ENCODE results near the gene RAB39A. TPM values are rescaled to one million over a fixed set of nuclear protein-coding genes. Genes with fewer than 3 reads are reported as not detected.

RAB39A gene
- total RNA-seq, 2 donors from 2014 or later: 0.20 TPM; not detected in 1

DNA sequence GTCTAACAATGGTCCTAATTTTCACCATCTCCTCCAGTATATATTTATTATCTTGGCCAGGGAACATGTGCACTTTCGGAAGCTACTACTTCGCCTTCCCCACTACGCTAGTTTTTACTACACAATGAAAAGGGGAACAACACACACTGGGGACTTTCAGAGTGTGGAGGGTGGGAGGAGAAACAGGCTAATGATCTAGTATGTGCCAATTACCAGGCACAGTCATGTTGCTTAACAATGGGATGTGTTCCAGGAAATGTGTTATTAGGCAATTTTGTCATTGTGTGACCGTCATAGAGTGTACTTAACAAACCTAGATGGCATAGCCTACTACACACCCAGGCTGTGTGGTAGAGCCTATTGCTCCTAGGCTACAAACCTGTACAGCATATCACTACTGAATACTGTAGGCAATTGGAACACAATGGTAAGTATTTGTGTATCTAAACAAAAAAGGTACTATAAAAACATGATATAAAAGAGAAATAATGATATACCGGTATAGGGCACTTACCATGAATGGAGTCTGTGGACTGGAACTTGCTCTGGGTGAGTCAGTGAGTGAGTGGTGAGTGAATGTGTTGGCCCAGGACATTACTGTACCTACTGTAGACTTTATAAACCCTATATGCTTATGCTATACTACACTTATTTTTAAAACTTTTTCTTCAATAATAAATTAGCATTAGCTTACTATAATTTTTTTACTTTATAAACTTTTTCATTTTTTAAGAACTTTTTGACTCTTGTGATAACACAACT is 60.3 kb downstream of the RAB39A start:
- H3K4me1 Mint-ChIP-seq: no peaks in the 10 kb centered on the region
- no peaks in the 10 kb centered on the region for H3K9me3 ChIP-seq (ENCODE audit: control insufficient read depth, low read length, poor library complexity, severe bottlenecking)
- no peak for DNase-seq
- H3K27me3 Mint-ChIP-seq: peaks cover 14% of the 10 kb centered on the region
- H3K36me3 Mint-ChIP-seq (ENCODE audit: low read depth): peaks cover 2% of the 10 kb centered on the region
- H3K27ac Mint-ChIP-seq: no peak overlapping the region
- no peak for ATAC-seq
- H3K4me3 Mint-ChIP-seq: no peak overlapping the region

- Mint-ChIP-seq H3K27me3 (peaks cover 32% of the 10 kb centered on the region), H3K4me1 (no peaks in the 10 kb centered on the region), H3K4me3 (no peak overlapping the region), H3K27ac (no peak overlapping the region), H3K36me3 (ENCODE audit: low read depth) (peaks cover 2% of the 10 kb centered on the region)
- DNase-seq (no peak), ATAC-seq (no peak)
- H3K9me3 ChIP-seq (ENCODE audit: control insufficient read depth, low read length, poor library complexity, severe bottlenecking): no peaks in the 10 kb centered on the region
These were observed 63.7 kb downstream of the RAB39A start for GRCh38 chr11:107991868-107992414.

DNA sequence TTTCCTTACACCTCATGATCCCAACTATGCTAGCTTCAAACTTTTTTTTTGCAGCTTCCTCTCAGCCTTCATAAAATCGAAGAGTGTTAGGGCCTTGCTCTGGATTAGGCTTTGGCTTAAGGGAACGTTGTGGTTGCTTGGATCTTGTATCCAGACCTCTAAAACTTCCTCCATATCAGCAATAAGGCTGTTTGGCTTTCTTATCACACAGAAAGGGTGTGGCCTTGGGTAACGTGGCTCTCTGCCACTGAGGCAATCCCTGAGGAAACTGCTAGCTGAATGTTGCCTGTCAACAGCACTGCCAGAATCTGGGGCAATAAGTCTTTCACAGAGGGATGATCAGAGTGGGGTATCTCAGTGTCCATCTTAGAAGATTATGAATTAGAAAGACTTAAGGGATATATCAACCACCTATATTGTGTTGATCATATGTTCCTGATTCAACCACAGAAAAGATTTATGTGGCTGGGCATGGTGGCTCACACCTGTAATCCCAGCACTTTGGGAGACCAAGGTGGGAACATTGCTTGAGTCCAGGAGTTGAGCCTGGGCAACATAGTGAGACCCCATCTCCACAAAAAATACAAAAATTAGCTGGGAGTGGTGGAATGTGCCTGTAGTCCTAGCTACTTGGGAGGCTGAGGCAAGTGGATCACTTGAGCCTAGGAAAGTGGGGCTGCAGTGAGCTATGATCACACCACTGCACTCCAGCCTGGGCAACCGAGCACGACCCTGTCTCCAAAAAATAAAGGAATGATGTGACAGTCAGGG is 67.9 kb downstream of the RAB39A start:
- Mint-ChIP-seq H3K4me3 (no peak overlapping the region), H3K4me1 (peaks cover 6% of the 10 kb centered on the region), H3K27ac (no peak overlapping the region), H3K27me3 (peaks cover 33% of the 10 kb centered on the region), H3K36me3 (ENCODE audit: low read depth) (no peaks in the 10 kb centered on the region)
- no peak for ATAC-seq
- no peaks in the 10 kb centered on the region for H3K9me3 ChIP-seq (ENCODE audit: control insufficient read depth, low read length, poor library complexity, severe bottlenecking)
- DNase-seq: no peak

- H3K9me3 ChIP-seq (ENCODE audit: control insufficient read depth, low read length, poor library complexity, severe bottlenecking): no peaks in the 10 kb centered on the region
- no peak for DNase-seq
These were observed 70.5 kb downstream of the RAB39A start for GRCh38 chr11:107998761-107999160.

DNA sequence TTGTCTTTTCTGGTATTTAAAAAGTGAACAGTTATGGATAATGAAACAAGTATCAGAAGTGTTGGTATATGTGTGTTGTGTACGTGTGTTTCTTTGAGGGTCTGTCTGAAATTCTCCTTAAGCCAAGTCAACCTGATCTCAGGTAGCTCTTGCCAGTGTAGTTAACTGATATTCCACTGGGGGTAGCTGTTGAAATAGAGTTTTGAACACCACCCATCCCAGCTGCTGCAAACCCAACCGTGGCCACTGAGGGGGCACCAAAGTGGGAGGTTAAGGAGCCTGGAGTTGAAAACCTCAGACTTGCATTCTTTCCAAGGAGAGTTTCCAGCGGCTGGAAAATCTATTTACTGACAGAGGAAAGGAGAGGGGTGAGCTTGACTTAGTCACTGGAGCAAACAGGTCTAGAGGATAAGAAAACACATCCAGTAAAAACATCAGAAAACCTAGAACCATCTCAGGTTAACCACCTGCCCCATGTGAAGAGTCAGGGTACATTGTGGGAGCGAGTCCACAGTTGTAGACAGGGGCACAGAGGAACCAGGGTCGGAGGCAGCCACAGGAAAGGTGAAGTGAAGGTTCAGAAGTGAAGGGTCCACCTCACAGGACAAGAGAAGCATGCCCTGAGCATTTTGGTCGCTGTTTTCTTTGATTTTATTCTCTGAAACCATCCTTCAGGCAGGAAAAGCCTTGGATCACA is 71.7 kb downstream of the RAB39A start:
- H3K4me1 Mint-ChIP-seq: peaks cover 11% of the 10 kb centered on the region
- H3K4me3 Mint-ChIP-seq: no peak overlapping the region
- H3K27me3 Mint-ChIP-seq: peaks cover 18% of the 10 kb centered on the region
- DNase-seq (peak in 1 of 3 donors; percentile 6), ATAC-seq (peak; percentile 81)
- H3K9me3 ChIP-seq (ENCODE audit: control insufficient read depth, low read length, poor library complexity, severe bottlenecking): no peaks in the 10 kb centered on the region
- H3K36me3 Mint-ChIP-seq (ENCODE audit: low read depth): no peaks in the 10 kb centered on the region
- H3K27ac Mint-ChIP-seq: no peak overlapping the region

More at GRCh38 chr11:107998761-107999160, 70.5 kb downstream of the RAB39A start:
- H3K4me1 Mint-ChIP-seq: peaks cover 11% of the 10 kb centered on the region
- no peaks in the 10 kb centered on the region for H3K36me3 Mint-ChIP-seq (ENCODE audit: low read depth)
- ATAC-seq: no peak
- no peak overlapping the region for H3K27ac Mint-ChIP-seq
- no peak overlapping the region for H3K4me3 Mint-ChIP-seq
- peaks cover 19% of the 10 kb centered on the region for H3K27me3 Mint-ChIP-seq

DNA sequence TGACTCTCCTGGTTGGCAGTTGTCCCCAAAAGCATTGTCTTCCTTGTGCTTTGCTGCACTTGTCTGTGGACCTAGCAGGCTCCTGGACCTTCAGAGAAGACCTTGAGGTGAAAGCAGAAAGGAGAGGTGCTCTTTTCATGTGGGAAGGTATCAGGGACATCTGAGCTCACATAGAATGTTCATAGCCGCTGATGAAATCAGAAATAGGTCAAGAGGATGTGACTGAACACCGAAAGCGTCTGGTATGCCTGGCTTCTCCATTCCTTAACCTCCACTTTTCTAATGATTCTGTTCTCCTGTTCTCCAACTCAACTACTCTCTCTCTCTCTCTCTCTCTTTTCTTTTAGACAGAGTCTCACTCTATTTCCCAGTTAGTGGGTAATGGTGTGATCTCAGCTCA is 74.2 kb downstream of the RAB39A start:
- H3K9me3 ChIP-seq (ENCODE audit: control insufficient read depth, low read length, poor library complexity, severe bottlenecking): no peaks in the 10 kb centered on the region
- Mint-ChIP-seq H3K36me3 (ENCODE audit: low read depth) (no peaks in the 10 kb centered on the region), H3K27me3 (no peaks in the 10 kb centered on the region), H3K27ac (no peak overlapping the region), H3K4me3 (no peak overlapping the region), H3K4me1 (peaks cover 11% of the 10 kb centered on the region)
- peak; percentile 50 for ATAC-seq
- no peak for DNase-seq

- Mint-ChIP-seq H3K36me3 (ENCODE audit: low read depth) (no peaks in the 10 kb centered on the region), H3K4me1 (peaks cover 14% of the 10 kb centered on the region), H3K4me3 (no peak overlapping the region), H3K27ac (no peak overlapping the region), H3K27me3 (no peaks in the 10 kb centered on the region)
- H3K9me3 ChIP-seq (ENCODE audit: control insufficient read depth, low read length, poor library complexity, severe bottlenecking): no peaks in the 10 kb centered on the region
- ATAC-seq (no peak), DNase-seq (no peak)
These were observed 75.4 kb downstream of the RAB39A start for GRCh38 chr11:108003623-108004022.

GRCh38 chr11:108007819-108008218 is 79.6 kb downstream of the RAB39A start:
- ATAC-seq (no peak), DNase-seq (no peak)
- H3K27me3 Mint-ChIP-seq: no peaks in the 10 kb centered on the region
- H3K9me3 ChIP-seq (ENCODE audit: control insufficient read depth, low read length, poor library complexity, severe bottlenecking): no peaks in the 10 kb centered on the region
- no peak overlapping the region for H3K27ac Mint-ChIP-seq
- H3K36me3 Mint-ChIP-seq (ENCODE audit: low read depth): no peaks in the 10 kb centered on the region
- H3K4me1 Mint-ChIP-seq: peaks cover 17% of the 10 kb centered on the region
- no peak overlapping the region for H3K4me3 Mint-ChIP-seq

DNA sequence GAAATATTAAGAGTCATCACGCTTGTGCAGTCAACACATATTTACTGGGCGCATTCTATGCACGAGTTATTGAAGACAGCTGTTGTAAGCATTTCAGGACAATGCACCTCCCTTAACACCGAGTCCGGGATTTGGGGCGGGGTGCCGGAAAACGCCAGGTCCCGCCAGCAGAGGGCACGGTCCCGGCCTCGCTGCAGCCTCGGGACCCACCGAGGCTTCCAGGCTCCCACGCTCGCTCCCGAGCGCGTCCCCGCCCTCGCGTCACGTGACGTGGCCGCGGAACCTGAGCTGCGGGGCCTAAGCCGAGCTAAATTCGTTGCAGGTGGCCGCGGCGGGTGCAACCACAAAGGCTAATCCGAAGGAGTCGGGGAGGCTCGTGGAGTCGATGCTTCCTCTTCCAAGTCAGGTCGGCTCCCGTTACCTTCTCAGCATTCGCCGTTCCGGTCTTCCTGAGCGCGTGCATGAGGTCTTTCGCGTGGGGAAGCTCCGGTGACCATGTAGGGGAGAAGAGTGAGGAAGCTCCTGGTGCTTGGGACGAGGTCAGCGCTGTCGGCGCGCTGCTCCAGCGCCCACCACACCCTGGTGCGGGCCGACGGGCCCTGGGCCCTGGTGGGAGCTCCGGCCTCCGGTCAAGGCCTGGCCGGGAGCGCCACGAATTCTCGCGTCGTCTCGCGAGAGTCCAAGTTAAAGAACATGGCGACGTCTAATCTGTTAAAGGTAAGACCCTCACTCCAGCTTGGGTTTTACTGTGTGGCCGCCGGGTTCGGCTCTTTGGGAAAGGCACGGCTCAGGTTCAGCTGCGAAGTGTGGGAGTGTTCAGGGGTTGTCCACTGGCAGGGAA is 80.6 kb downstream of the RAB39A start, which contains the start of gene CUL5:
Gene CUL5 (plus strand): TSS at position 243 of the 841 bp plus-strand sequence. CDS start 451 bp downstream, at position 694.
- H3K9me3 ChIP-seq (ENCODE audit: control insufficient read depth, low read length, poor library complexity, severe bottlenecking): no peaks in the 10 kb centered on the region
- Mint-ChIP-seq H3K27ac (peak within 1 kb of the TSS; percentile 98), H3K27me3 (no peaks in the 10 kb centered on the region), H3K4me1 (peaks cover 17% of the 10 kb centered on the region), H3K36me3 (ENCODE audit: low read depth) (no peaks in the 10 kb centered on the region), H3K4me3 (peak within 1 kb of the TSS; percentile 98)
- ATAC-seq (peak; percentile 91), DNase-seq (peak; percentile 83 to 89 (median 85))

- Mint-ChIP-seq H3K4me3 (peak overlapping the region; percentile 98), H3K36me3 (ENCODE audit: low read depth) (no peaks in the 10 kb centered on the region), H3K27ac (peak overlapping the region; percentile 98), H3K27me3 (no peaks in the 10 kb centered on the region), H3K4me1 (peaks cover 19% of the 10 kb centered on the region)
- H3K9me3 ChIP-seq (ENCODE audit: control insufficient read depth, low read length, poor library complexity, severe bottlenecking): no peaks in the 10 kb centered on the region
- DNase-seq: no peak
- no peak for ATAC-seq
These were observed 81.5 kb downstream of the RAB39A start for GRCh38 chr11:108009497-108010370.

DNA sequence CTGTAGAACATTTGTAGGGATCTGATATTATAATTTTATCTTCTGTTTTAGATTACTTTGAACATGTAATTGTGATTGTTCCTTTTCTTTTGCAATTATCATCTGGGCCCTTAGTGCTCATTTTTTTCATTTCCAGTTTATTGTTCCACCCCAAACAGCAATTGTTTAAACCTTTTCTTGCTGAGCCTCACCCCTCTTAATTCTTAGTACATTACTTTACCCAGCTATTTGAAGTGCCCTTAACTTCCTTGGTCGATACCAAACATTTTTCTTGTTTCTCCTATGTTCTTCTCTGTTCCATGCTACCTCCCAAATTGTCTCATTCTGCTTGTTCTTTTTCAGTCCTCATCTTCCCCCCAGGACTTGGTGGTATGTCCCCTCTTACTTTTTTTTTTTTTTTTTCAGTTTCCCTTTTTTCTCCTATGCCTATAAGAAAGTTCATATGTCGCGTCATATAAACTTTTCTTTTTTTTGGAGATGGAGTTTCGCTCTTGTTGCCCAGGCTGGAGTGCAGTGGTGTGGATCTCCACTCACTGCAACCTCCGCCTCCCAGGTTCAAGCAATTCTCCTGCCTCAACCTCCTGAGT is 84.0 kb downstream of the RAB39A start:
- H3K27ac Mint-ChIP-seq: no peak overlapping the region
- H3K4me1 Mint-ChIP-seq: peaks cover 31% of the 10 kb centered on the region
- no peaks in the 10 kb centered on the region for H3K36me3 Mint-ChIP-seq (ENCODE audit: low read depth)
- DNase-seq: no peak
- no peaks in the 10 kb centered on the region for H3K9me3 ChIP-seq (ENCODE audit: control insufficient read depth, low read length, poor library complexity, severe bottlenecking)
- H3K27me3 Mint-ChIP-seq: no peaks in the 10 kb centered on the region
- ATAC-seq: no peak
- no peak overlapping the region for H3K4me3 Mint-ChIP-seq

All from T-helper 17 cell (primary cell).